ENCODE data around the gene WIPF1.

Gene WIPF1

DNA sequence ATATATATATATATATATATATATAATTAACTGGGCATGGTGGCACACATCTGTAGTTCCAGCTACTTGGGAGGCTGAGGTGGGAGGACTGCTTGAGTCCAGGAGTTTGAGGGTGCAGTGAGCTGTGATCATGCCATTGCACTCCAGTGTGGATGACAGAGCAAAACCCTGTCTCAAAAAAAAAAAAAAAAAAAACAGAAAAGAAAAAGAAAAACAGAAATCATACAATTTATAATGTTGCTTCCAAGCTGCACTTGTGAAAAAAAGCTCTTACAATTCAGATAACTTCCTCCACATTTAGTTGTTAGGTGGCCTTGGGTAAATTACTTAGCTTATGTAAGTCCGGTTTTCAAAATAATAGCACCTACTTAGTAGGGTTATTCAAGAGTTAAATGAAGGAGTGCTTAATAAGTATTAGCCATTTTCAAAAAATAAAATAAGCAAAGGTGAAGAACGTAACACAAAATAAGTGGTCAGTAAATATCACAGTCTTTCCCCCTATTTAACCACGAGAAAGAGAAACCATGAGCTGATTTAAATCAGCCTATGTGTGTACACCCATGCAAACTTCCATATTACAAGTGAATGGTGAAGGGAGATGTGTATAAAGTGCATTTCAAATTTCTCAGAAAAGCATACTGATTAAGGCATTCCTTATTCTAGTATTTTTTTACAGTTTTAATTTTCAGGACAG is 2.3 kb downstream of the WIPF1 start:
- no peak for DNase-seq

DNA sequence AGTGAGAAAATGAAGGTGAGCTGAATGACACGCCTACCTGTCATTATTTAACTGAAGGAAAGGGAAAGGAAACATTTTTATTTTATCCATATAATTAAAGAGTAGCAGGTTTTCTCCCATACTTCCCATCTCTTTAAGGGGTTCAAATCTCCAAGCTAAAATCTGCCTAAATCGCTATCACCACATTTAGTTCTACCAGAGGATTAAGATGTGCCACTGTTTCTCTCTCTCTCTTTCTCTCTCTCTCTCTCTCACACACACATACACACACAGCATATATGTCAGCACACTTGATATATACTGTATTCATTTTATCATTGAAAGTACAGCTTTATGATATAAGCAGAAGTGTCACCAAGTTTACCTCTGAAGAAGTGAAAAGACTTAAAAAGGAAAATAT is 3.1 kb downstream of the WIPF1 start:
- DNase-seq = no peak

DNA sequence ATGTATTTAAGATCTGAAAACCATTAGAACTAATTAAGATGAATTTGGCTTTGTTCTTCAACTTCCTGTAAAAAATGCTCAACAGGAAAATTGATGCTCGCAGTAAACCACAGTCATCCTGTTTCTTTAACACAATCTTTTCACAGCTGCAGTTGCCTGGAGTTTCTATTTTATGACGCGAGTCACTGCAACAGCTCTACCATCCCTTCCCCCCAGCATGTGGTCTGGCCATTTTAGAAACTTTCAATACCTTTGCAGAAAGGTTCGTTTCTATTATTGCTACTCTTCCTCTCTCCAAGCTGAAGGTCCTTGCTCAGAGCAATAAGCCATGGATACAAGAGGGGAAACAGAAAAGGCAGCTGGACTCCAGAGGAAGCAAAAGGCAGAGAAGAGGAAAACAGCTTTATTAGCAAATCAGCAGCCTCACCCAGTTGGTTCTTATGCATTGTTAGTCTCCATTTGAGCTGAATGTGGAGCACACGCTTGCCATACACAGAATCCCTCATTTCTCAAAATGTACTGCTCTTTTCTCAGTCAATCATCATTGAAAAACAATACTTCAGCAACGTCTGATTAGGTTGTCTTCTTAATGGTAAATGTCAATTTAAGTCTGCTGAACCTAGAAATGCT is 3.9 kb downstream of the WIPF1 start:
- peak; percentile 89 for DNase-seq

DNA sequence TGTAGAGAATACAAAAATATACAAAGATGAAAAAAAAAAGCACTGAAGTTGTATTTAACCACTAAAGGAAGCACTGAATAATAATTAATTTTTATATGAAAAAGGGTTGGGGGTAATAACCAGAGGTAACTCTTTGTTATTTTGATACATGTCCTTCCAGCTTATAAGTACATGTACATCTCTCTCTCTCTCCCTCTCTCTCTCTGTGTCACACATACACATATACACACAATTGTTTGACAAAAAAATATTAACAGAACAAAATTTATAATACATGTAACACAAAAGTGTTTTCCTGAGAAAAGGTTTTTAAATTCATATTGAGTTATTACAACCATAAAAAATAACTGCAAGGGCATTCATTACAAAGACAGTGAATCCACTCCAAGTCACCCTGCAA is 4.6 kb downstream of the WIPF1 start:
- no peak for DNase-seq

DNA sequence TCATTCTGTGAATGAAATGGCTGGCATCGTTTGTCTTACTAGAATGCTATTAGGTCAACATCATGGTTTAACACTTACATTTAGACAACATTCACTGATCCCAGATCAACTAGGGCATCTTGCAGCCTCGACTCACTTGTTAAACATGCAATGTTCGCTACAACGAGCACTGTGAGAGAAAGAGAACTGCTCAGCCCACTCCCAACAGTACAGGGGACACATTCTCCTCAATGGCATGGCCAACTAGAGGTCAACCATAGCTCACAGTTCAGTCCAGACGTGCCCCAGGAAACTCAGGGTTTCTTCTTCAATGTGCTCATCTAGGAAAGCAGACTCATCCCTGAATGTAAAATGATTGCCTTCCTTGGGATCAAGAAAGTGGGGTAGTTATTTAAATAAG is 5.9 kb downstream of the WIPF1 start:
- DNase-seq = no peak

DNA sequence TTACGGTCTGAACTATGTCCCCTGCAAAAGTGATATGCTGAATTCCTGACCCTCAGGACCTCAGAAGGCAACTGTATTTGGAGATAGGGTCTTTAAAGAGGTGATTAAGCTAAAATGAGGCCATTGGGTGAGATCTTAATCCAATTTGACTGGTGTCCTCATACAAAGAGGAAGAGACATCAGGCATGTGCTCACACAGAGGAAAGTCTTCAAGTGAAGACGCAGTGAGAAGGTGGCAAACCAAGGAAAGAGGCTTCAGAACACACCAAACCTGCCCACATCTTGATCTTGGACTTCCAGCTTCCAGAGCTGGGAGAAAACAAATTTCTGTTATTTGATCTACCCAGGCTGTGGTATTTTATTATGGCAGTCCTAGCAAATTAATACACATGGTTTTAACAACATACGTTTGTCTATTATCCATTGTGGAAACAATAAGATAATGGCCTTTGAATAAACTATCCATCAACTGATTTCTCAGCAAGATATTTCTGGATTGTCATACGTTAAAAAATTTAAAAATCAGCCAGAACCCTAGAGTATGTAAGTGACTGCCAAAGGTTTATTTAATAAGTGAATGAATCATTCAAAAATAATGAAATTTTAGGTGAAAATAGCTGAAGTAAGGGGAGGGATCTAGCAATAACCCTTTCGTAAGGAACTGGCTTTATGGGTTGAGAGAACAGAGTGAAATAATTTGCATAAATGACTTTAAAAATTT is 6.5 kb downstream of the WIPF1 start:
- DNase-seq = peak; percentile 52

DNA sequence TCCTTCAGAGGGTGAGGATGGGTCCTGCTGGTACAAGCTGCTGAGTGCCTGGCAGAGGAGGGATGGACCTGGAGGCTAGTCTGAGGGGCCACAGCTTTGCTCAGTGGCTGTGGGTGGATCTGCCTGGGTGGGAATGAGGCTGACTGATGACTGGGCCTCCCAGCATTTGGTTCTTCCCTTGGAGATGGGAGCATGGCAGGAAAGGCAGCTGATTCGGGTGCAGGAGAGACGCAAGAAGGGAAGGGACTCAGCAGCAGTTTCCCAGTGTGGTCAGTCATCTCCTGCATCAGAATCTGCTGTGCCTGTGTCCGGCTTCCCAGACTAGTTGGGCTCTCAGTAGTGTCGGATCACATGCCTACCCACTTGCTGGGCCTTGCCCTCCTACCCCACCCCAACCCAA is 7.3 kb downstream of the WIPF1 start:
- DNase-seq = no peak

DNA sequence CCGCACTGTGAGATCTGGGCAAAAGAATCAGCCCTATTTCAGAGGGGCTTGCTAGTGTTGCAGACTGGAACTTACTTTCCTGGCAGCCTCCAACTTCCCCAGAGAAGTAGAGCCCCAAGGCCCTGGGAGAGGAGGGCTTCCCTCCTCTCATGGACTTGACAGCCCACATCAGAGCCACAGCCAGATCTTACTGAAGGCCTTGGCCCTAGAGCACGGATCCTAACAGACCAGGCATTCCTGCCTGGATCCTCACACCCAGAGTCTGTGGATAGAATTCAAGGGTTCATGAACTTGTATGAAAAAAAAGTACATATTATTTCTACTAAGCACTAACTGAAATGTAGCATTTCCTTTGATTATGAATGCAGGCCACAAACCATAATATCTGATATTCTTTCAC is 8.3 kb downstream of the WIPF1 start:
- no peak for DNase-seq

DNA sequence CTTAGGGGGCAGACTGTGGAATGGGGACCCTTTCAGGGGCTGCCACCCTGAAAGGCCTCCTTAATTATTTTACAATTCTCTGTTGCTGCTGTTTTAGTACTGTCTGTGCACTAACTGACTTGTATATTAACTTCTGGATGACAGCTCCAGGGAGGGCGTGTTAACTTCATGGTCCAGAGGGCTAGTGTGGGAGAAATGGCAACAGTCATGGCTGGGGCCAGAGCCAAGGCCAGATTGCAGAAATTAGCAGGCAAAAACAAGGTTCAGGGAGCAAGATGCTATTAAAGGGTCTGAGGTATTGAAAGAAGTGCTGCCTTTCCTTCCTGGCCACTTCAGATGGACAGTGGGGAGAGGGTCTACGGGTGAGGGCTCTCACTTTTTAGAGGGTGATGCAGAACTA is 9.1 kb downstream of the WIPF1 start:
- DNase-seq = no peak

DNA sequence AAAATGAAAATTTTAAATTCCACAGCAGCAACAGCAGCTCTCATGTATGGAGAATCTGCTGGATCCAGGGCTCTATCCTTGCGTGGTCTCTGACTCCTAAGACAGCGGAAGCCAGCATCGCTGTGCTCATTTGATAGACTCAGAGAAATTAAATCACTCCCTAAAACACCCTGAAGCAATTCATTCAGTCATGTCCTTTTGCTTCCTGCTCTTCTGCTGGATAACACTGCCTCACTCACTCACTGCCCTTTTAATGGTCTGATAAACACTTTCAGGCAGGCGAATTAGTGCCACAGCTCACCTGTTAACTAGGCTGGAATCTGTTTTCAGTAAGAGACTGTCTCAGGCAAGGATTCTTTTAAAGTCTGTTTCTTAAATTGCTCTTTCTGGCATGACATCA is 10.0 kb downstream of the WIPF1 start:
- DNase-seq = no peak

DNA sequence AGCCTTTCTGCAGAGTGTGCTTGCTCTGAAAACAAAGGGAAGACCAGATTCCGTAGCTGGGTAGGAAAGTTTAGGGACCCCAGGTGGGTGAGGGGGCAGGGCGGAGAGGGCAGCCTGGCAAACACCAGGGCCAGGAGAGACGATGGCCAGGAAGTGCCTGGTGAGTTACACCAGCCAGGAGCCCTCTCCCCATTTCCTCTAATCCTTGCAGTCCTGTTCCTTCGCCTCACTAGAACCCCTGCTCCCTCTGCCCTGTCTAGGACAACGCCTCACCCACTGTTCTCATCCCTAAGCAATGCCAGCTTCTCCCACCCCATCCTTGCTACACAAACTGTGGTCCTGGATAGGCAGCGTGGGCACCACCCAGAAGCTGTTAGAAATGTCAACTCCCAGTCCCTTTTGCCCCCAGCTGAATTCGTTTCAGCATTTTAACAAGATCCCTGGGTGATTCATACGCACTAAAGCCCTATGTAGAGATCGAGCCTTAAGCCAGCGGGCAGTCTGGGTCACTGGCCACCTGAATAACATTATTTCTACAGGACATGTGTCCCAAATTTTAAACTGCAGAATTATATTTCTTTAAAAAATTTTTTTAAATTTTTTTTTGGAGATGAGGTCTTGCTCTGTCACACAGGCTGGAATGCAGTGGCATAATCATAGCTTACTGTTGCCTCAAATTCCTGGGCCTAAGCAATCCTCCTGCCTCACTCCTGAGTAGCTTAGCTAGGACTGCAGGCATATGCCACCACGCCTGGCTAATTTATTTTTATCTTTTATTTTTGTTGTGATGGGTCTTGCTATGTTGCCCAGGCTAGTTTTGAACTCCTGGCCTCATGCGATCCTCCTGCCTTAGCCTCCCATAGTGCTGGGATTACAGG is 10.9 kb downstream of the WIPF1 start:
- DNase-seq = peak; percentile 45

DNA sequence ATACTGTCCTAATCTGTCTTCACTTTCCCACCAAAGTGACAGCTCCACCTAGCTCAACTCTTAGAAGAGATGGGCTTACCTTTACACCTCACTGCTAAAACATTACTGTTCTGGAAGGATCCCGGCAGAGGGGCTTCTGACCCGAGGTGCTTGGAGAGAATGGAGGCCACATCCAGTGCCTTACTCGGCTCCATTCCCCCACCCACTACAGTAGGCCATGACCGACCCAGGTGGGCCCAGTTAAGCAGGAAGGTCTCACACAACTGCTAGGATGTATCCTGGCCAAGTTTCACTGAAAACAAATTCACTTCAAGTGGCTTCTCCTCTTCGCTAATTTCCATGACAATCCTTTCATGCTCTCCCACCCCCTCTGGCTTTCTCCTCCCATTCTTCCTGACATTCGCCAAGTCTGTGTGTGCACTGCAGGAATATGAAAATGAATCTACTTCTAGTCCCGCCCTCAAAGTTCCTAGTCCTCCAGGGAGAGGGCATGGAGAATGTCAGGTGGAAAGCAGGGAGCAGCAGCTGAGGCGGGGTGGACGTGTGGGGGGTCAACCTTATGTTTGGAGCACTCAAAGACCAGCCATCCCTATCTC is 11.8 kb downstream of the WIPF1 start:
- DNase-seq = no peak

DNA sequence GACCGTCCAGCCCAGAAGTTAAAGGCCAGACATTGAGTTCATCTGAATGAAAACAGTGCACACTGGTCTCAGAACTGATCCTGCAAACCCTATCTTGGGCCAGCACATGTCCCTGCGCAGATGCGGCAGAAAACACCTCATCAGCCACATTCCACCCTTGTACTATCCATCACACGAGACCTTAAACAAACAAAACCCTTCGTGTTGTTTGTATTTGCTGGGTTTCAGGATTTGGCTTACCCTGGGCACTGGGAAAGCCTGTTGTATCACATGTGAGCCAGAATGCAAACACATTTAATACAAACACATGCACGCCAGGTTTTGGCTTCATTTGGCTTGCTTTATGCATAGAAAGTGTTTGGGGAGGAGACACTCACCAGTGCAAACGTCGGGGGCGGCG is 12.5 kb downstream of the WIPF1 start:
- DNase-seq = no peak

DNA sequence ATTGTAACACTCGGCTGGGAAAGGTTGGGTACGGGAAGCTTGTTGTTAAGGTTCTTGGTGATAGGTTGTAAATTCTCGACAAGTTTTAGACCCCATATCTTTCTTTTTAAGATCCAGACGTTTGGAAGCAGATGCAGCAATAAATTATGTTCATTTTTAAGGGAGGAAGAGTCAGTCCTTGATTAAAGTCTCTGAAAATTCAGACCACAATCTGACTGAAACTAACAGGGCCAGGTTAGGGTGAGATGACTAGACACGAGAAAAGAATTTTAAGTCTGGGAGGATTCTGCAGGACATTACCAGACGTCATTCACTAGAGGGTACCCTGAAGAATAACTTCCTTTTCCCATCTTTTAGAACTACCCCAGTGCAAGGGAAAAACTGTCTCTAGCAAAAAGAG is 16.1 kb downstream of the WIPF1 start:
- no peak for DNase-seq

DNA sequence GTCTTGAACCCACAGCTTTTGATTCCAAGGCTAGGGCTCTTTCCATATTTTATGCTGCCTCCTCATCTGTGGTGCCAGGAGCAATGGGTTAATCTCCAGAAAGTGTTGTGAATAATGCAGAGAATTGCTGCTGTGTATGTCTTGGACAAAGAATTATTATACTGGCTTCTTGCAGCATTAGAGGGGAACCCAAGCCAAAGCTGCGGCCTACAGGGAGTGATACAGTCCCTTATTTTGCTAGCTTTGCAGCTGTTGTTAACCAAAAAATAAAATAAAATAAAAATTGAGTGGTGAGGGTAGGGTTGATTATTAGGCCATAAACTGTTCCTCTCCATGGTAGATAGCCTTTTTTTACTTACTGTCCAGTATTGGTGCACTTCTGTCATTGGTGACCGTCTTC is 16.7 kb downstream of the WIPF1 start:
- DNase-seq = no peak

DNA sequence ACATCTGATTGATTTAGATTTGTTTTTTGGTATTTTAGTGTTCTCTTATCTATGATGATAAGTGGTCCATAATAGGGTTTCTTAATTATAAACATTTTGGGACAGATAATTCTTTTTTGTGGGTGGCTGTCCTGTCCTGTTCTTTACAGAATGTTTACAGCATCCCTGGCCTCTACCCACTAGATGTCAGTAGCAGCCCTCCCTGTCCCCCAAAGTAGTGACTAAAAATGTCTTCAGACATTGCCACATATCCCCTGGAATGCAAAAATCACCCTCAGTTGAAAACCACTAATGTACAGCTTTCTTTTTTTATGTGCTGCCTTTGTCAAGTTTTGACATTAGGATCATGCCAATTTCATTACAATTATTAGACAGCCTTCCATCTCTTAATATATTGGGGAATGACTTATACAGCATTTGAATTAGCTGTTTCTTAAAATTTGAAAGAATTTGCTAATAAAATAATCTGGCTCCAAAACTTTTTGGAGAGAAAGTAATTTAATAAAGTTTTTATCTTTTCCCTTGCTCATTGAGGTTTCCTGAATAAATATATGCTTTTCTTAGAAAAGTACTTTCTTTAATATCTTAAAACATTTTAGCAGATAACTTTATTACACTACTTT is 19.5 kb downstream of the WIPF1 start:
- DNase-seq = peak; percentile 83

DNA sequence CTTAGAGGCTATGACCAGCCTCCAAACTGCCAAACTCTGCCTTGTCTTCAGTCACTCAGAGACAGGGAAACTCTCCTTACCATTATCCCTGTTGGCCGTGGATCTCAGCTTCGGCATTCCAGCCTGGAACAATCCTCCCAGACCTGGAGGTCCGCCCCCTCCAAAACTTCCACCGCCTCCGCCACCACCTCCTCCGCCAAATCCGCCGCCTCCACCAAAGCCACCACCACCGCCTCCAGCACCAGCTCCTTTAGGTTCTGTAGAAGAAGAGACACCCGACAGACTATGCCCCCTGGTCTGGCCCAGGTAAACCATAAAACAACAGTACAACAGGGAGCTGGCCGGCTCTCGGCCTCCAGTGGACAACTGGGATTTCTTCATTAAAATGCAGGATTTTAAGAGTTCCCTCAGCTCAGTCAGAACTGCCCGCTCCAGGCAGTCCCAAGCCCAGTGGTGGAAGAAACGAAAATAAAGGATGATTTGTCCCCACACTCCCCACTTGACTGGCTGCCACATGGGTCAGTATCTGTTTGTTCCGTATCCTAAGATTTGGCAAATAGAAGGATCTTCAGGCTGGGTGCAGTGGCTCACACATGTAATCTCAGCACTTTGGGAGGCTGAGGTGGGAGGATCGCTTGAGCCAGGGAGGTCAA is 22.4 kb downstream of the WIPF1 start:
- no peak for DNase-seq

DNA sequence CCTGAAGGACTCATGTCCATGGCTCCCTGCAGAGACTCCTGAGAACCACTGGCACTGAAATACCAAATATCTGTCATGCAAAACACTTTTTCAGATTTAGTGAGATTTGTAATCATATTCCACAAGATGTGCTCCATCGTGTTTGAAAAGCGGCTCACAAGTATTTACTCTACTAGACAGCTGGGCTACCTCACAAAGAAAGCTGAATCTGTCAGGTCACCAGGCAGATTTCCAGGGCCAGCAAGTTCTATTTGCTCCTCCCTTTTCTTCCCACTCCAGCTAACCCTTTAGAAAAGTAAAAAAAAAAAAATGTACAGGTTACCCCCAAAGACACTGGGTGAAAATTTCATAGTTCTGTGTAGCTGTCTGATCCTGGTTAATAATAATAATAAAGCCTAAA is 22.9 kb downstream of the WIPF1 start:
- no peak for DNase-seq

DNA sequence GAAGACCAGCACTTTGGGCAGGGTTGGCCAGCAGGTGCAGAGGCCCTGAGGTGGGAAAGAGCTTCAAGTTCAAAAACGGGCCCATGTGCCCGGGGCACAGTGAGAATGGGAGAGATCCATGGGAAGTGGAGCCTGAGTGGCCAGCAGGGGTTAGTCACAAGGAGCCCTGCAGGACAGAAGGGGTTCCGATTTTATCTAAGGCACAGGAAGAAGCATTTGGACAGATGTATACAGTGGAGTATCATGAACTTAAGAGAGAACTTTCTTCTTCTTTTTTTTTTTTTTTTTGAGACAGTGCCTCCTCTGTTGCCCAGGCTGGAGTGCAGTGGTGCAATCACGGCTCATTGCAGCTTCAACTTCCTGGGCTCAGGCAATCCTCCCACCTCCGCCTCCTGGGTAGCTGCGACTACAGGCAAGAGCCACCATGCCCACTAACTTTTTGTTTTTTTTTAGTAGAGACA is 24.0 kb downstream of the WIPF1 start:
- DNase-seq = no peak

DNA sequence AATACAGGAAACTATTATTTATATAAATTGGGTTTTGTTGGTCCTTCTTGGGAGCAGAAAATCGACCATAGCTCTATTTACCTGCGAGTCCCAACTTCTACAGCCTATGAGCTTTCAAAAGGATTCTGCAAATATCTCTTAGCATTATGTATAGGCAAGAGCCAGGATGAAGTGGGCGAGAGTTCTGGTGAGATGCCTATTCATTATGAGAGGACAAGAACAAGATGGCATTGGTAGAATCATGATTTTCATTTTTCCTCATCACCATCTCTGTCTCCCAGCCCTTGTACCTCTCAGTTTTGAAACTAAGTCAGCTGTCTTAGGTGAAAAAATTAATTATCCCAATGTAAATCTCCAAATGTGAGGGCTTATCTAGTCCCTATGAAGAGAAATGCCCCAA is 25.0 kb downstream of the WIPF1 start:
- DNase-seq = no peak

DNA sequence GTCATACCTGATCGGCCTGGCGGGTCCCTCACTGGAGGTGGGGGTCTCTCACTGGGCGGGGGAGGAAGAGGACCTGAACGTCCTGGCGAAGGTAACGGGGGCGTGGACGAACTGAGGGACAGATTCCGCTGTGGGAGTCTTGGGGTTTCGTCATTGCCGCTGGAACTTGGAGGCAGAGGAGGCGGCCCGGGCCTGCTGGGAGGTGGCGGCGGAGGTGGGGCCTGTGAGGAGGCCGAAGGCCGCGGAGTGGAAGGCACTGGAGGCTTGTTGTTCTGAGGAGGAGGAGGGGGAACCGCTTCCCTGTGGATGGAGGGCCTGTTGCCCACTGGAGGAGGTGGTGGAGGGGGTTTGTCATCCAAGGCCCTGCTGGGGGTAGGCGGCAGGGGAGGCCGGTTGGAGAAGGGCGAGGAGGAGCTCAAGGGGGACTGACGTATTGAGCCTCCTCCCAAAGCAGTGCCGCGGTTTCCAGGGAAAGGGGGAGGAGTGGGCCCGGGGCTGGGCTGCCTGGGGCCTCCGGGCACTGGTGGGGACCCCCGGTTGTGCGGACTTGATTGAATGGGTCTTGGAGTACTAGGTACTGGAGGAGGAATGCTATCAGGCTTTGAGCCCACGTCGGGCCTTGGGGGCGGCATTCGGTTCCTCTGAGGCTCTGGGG is 25.8 kb downstream of the WIPF1 start:
- no peak for DNase-seq

Measured in fibroblast of upper back skin (primary cell).